Neural cell (in vitro differentiated cells): ENCODE measurements around the gene CLK4. TPM values are rescaled to one million over a fixed set of nuclear protein-coding genes. Genes with fewer than 3 reads are reported as not detected.

Experiments
- H2AFZ ChIP-seq: fragments of 200-600, 300-800 bp; sonication (generic), shearing (Covaris generic); 2 replicates; pipeline ENCODE4 v1.6.0; 2014; ENCODE audit warnings: low read depth, mild to moderate bottlenecking, antibody characterized with exemption, low read length, moderate library complexity
- H3F3A ChIP-seq: fragments of 200-600 bp; shearing (Covaris generic); 2 replicates; pipeline ENCODE4 v1.6.1; 2016; ENCODE audit warnings: mild to moderate bottlenecking, moderate library complexity, mixed read lengths, antibody characterized with exemption, low read length; ENCODE audit not compliant: insufficient read depth, poor library complexity, severe bottlenecking
- H3K27ac ChIP-seq: fragments of 200-600, 300-800 bp; sonication (generic), shearing (Covaris generic); 2 replicates; pipeline ENCODE4 v1.5.1; 2014; ENCODE audit warnings: mild to moderate bottlenecking, low read length, moderate library complexity
- H3K27me3 ChIP-seq: fragments of 300-800, 200-600 bp; sonication (generic), shearing (Covaris generic); 2 replicates; pipeline ENCODE4 v1.6.0; 2014; ENCODE audit warnings: mild to moderate bottlenecking, low read depth, low read length, moderate library complexity; ENCODE audit not compliant: insufficient read depth
- H3K36me3 ChIP-seq: fragments of 300-800, 200-600 bp; sonication (generic), shearing (Covaris generic); 2 replicates; pipeline ENCODE4 v1.5.1; 2014; ENCODE audit warnings: mild to moderate bottlenecking, antibody characterized with exemption, low read length, moderate library complexity; ENCODE audit not compliant: insufficient read depth
- H3K4me2 ChIP-seq: fragments of 300-800, 200-600 bp; sonication (generic), shearing (Covaris generic); 2 replicates; pipeline ENCODE4 v1.6.0; 2014; ENCODE audit warnings: mild to moderate bottlenecking, low read length
- H3K4me3 ChIP-seq: fragments of 300-800, 200-600 bp; sonication (generic), shearing (Covaris generic); 2 replicates; pipeline ENCODE4 v1.5.1; 2014; ENCODE audit warnings: mild to moderate bottlenecking, low read length, moderate library complexity
- H3K79me2 ChIP-seq: fragments of 200-600 bp; shearing (Covaris generic); replicated peaks from 2 replicates; pipeline ENCODE4 v1.6.0; 2014; ENCODE audit warnings: mild to moderate bottlenecking, low read length, moderate library complexity; ENCODE audit not compliant: insufficient read depth
- H3K9ac ChIP-seq: fragments of 300-800, 200-600 bp; sonication (generic), shearing (Covaris generic); 2 replicates; pipeline ENCODE4 v1.6.1; 2016; ENCODE audit warnings: mild to moderate bottlenecking, low read length, mixed read lengths
- H3K9me2 ChIP-seq: fragments of 200-600 bp; shearing (Covaris generic); 2 replicates; pipeline ENCODE4 v1.6.1; 2016; ENCODE audit warnings: mild to moderate bottlenecking, low read length, mixed read lengths; ENCODE audit not compliant: insufficient read depth
- H3K9me3 ChIP-seq: fragments of 200-600, 300-800 bp; sonication (generic), shearing (Covaris generic); 2 replicates; pipeline ENCODE4 v1.6.1; 2016; ENCODE audit warnings: mild to moderate bottlenecking, mixed run types, low read length, moderate library complexity, mixed read lengths
- H4K20me1 ChIP-seq: fragments of 200-600 bp; shearing (Covaris generic); 2 replicates; pipeline ENCODE4 v1.6.1; 2016; ENCODE audit warnings: mild to moderate bottlenecking, mixed run types; ENCODE audit not compliant: insufficient read depth
- EP300 ChIP-seq: fragments of 450-650 bp; conservative IDR thresholded peaks from 2 replicates; pipeline ENCODE4 v1.6.1; 2014; ENCODE audit warnings: antibody characterized with exemption, mild to moderate bottlenecking, moderate library complexity; ENCODE audit not compliant: poor library complexity, severe bottlenecking
- EZH2 ChIP-seq: fragments of 200-600, 300-800 bp; shearing (Covaris generic), sonication (generic); IDR thresholded peaks from 2 replicates; pipeline ENCODE4 v1.6.1; 2014; ENCODE audit warnings: antibody characterized with exemption, low read length, borderline replicate concordance, mild to moderate bottlenecking; ENCODE audit not compliant: insufficient read depth, poor library complexity, severe bottlenecking
- MXI1 ChIP-seq: fragments of 450-650 bp; conservative IDR thresholded peaks from 2 replicates; pipeline ENCODE4 v1.6.1; 2014; ENCODE audit warnings: antibody characterized with exemption, mild to moderate bottlenecking; ENCODE audit not compliant: poor library complexity, severe bottlenecking
- POLR2AphosphoS5 ChIP-seq: IDR thresholded peaks from 2 replicates; pipeline ENCODE4 v1.6.1; 2012
- RAD21 ChIP-seq: fragments of 450-650 bp; conservative IDR thresholded peaks from 2 replicates; pipeline ENCODE4 v1.6.1; 2014; ENCODE audit warnings: antibody characterized with exemption, mild to moderate bottlenecking, moderate library complexity
- REST ChIP-seq: IDR thresholded peaks from 2 replicates; pipeline ENCODE4 v1.6.1; 2012; ENCODE audit warnings: borderline replicate concordance
- SMC3 ChIP-seq: fragments of 450-650 bp; conservative IDR thresholded peaks from 2 replicates; pipeline ENCODE4 v1.6.1; 2014; ENCODE audit warnings: antibody characterized with exemption, mild to moderate bottlenecking, moderate library complexity; ENCODE audit not compliant: poor library complexity
- TAF1 ChIP-seq: IDR thresholded peaks from 2 replicates; pipeline ENCODE4 v1.6.1; 2012; ENCODE audit warnings: low read depth
- polyA plus RNA-seq: library from polyadenylated mRNA; depleted of rRNA; stranded (reverse); fragments of >200 nt; gene quantifications from 2 replicates; pipeline ENCODE4 v1.2.3, GENCODE V29; 2014
- TF ChIP-seq, protein P1 (sequence below): fragments of 450-650 bp; IDR thresholded peaks from 2 replicates; pipeline ENCODE4 v1.5.1; 2014; ENCODE audit warnings: antibody characterized with exemption, mild to moderate bottlenecking, moderate library complexity; ENCODE audit not compliant: poor library complexity, severe bottlenecking

Gene CLK4
- polyA plus RNA-seq, 1 donor from 2014 or later: 115 TPM

GRCh38 chr5:178561746-178562264, 65.0 kb downstream of the CLK4 start:
- no peak overlapping the region for H3K9ac ChIP-seq
- no peaks in the 10 kb centered on the region for H4K20me1 ChIP-seq
- no peaks in the 10 kb centered on the region for H3K9me2 ChIP-seq
- H3K4me2 ChIP-seq: no peak overlapping the region
- H3K36me3 ChIP-seq: no peaks in the 10 kb centered on the region
- no peak overlapping the region for H3K27ac ChIP-seq
- no peaks in the 10 kb centered on the region for H3K79me2 ChIP-seq
- no peak overlapping the region for H3K4me3 ChIP-seq
- H3K9me3 ChIP-seq: no peaks in the 10 kb centered on the region
- no peaks in the 10 kb centered on the region for H3F3A ChIP-seq
- TF ChIP-seq EZH2: no peak
- no peak for TF ChIP-seq SMC3
- H2AFZ ChIP-seq: no peak overlapping the region
- no peaks in the 10 kb centered on the region for H3K27me3 ChIP-seq

DNA sequence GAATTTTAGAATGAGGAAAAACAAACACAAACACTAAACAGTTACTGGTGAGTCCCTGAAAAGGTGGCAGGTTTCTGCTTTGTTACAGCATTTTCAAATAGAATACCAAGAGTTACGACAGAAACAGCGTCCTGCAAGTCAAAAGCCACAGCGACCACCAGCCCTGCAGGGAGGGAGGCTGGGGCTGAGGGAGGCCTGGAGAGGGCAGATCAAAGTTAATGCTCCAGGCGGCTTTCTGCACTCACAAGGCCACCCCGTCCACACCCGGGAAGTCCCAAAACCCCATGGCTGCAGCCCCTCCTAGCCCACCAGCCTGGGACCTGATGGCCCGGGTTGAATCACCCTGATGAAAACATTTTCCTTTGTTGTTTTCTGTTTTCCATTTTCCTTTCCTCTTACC, 65.9 kb downstream of the CLK4 start:
- H3F3A ChIP-seq: no peaks in the 10 kb centered on the region
- no peak overlapping the region for H3K4me2 ChIP-seq
- H3K4me3 ChIP-seq: no peak overlapping the region
- no peaks in the 10 kb centered on the region for H4K20me1 ChIP-seq
- TF ChIP-seq EZH2 (no peak), MXI1 (no peak), RAD21 (no peak), SMC3 (no peak), EP300 (no peak), REST (no peak), TAF1 (no peak), POLR2AphosphoS5 (no peak)
- TF ChIP-seq, protein P1, sequence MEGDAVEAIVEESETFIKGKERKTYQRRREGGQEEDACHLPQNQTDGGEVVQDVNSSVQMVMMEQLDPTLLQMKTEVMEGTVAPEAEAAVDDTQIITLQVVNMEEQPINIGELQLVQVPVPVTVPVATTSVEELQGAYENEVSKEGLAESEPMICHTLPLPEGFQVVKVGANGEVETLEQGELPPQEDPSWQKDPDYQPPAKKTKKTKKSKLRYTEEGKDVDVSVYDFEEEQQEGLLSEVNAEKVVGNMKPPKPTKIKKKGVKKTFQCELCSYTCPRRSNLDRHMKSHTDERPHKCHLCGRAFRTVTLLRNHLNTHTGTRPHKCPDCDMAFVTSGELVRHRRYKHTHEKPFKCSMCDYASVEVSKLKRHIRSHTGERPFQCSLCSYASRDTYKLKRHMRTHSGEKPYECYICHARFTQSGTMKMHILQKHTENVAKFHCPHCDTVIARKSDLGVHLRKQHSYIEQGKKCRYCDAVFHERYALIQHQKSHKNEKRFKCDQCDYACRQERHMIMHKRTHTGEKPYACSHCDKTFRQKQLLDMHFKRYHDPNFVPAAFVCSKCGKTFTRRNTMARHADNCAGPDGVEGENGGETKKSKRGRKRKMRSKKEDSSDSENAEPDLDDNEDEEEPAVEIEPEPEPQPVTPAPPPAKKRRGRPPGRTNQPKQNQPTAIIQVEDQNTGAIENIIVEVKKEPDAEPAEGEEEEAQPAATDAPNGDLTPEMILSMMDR: no peak
- no peak overlapping the region for H2AFZ ChIP-seq
- H3K79me2 ChIP-seq: no peaks in the 10 kb centered on the region
- no peak overlapping the region for H3K9ac ChIP-seq
- H3K27me3 ChIP-seq: no peaks in the 10 kb centered on the region
- no peaks in the 10 kb centered on the region for H3K36me3 ChIP-seq
- H3K27ac ChIP-seq: no peak overlapping the region
- H3K9me3 ChIP-seq: no peaks in the 10 kb centered on the region
- H3K9me2 ChIP-seq: no peaks in the 10 kb centered on the region

DNA sequence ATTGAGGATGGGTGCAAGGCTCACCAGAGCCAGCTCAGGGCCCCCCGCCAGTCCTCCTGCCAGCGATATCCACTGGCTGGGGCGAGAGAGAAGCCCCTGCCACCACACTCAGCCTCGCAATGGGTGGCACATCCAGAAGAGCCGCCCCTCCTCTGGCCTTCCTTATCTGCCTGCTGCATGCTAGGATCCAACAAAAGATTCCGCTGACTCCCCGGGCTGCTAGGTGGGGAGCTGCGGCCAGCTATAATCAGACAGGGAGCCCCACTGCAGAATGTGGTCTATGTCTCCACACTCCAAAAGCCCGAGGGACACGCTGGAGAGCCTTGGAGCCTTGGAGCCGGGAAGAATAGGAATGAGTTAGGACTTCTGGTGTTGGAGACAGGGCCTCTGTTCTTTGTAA, 69.4 kb downstream of the CLK4 start:
- Histone ChIP-seq H3K36me3 (no peaks in the 10 kb centered on the region), H3K27ac (no peak overlapping the region), H3K9me2 (no peaks in the 10 kb centered on the region), H3K79me2 (no peaks in the 10 kb centered on the region), H3K9ac (no peak overlapping the region), H3K4me2 (no peak overlapping the region), H4K20me1 (no peaks in the 10 kb centered on the region), H2AFZ (no peak overlapping the region), H3K4me3 (no peak overlapping the region), H3K27me3 (no peaks in the 10 kb centered on the region), H3F3A (no peaks in the 10 kb centered on the region), H3K9me3 (no peaks in the 10 kb centered on the region)
- TF ChIP-seq POLR2AphosphoS5 (no peak), EZH2 (no peak), MXI1 (no peak), TAF1 (no peak), SMC3 (no peak), RAD21 (no peak), REST (no peak), EP300 (no peak)
- TF ChIP-seq, protein P1: no peak
